ENCODE data around the gene LINC00237.

- no peak for TF ChIP-seq CTCF (IDR thresholded peaks at IDR 0.05)
- no peak for TF ChIP-seq POLR2A (IDR thresholded peaks at IDR 0.05)
Measured at GRCh38 chr20:21087862-21088540, 18.2 kb downstream of the LINC00237 start.
